DMS 273 (cell line): ENCODE results near the gene DCAF15.
"Not testable (repeated sequence)": the region's sequence is repeated elsewhere in the genome, so short reads cannot be mapped to it uniquely, and the experiment has no call there.

Experiments used
- DNase-seq: peaks from one replicate; lab custom pipeline; 2025; ENCODE audit not compliant: unreplicated experiment; lab: John Stamatoyannopoulos, UW

DCAF15 gene, protein sequence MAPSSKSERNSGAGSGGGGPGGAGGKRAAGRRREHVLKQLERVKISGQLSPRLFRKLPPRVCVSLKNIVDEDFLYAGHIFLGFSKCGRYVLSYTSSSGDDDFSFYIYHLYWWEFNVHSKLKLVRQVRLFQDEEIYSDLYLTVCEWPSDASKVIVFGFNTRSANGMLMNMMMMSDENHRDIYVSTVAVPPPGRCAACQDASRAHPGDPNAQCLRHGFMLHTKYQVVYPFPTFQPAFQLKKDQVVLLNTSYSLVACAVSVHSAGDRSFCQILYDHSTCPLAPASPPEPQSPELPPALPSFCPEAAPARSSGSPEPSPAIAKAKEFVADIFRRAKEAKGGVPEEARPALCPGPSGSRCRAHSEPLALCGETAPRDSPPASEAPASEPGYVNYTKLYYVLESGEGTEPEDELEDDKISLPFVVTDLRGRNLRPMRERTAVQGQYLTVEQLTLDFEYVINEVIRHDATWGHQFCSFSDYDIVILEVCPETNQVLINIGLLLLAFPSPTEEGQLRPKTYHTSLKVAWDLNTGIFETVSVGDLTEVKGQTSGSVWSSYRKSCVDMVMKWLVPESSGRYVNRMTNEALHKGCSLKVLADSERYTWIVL

DNA sequence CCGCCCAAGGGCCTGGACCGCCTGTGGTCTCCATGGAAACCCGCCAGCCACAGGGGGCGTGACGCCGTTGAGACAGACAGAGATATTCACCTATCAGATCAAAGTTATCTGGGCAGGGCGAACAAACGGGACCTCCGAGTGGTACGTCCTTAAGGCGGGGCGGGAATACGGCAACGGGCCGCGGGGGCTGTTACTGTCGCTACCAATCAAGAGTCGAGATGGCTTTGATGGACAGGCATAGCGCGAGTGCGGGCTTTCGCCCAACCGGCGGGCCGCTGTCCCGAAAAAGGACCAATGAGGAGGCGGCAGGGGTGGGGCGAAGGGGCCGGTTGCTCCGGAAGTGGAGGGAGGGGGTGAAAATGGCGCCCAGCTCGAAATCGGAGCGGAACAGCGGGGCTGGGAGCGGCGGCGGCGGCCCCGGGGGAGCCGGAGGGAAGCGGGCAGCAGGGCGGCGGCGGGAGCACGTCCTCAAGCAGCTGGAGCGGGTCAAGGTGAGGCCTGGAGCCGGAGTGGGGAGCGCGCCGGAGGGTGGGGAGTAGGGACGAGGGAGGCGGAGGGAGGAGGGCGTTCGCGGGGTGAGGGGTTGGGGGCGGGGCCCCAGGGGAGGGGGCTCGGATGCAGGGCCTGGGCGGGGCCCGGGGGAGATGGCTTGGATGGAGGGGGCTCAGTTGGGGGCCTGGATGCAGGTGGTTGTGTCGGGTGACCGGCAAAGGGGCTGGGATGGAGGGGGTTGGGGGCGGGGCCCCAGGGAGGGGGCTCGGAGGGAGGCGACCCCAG, at the start of gene DCAF15:
Gene DCAF15, plus strand, starts transcription at position 356 of the 777 bp plus-strand sequence. Its CDS starts 4 bp downstream, at position 360.
- peak; percentile 100 for DNase-seq

DNA sequence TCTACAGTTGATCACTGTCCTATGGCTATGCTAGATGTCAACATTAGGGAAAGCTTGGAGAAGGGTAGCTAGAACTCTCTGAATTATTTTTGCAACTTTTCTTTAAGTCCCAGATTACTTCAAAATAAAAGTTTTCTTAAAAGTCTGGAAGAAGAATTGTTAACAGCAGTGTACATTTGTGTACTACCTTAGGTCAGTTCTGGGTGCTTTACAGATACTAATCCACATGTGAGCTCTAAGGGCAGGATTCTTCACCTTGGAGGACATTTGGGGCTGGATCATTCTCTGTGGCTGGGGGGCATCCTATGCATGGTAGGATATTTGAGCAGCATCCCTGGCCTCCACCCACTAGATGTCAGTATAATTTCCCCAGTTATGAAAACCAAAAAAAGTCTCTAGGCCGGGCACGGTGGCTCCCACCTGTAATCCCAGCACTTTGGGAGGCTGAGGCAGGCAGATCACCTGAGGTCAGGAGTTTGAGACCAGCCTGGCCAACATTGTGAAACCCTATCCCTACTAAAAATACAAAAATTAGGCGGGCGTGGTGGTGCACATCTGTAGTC, 49.2 kb upstream of the DCAF15 start:
- DNase-seq = peak; percentile 39

DNA sequence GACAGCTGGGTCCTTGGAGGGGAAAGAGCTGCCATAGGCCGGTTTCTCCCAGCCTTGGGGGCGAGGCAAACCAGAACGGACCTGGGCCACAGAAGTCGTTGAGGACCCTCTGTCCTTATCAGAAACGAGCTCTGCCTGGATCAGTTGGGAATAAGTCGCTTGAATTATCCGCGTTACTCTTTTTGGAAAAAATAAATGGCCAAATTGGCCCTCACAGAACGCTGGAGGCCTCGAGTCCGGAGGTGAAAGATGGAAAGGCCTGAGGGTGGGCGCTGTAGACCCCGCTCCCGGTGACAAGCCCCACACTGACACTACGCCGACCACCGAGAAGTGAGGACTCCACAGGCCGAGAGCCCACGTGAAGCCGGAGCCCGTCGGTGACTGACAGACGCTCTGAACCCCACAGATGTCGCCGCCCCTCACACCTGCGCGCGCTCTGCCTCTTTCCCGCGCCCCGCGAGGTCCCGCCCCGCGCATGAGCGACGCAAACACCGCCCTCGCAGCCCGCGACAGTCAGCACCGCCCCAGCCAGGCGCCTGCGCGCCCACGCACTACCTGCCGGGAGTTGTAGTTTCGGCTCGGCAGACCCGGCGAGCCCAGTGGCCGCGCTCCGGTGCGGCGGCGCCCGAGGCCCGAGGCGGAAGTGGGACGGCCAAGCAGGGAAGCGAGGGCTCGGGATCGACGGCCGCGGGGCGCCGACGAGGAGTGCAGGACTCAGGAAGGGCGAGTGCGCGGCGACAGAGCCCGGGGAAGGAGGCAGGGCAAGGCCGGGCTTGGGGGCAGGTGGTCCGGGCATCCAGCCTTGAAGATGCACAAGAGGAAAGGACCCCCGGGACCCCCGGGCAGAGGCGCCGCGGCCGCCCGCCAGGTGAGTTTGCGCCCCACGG, 46.4 kb upstream of the DCAF15 start, which contains the start of the genes BRME1 and CC2D1A:
Gene BRME1, minus strand, starts transcription at position 484 of the 887 bp plus-strand sequence. CDS start 1,225 bp downstream, outside the sequence.
Gene CC2D1A, plus strand, starts transcription at position 568 of the 887 bp plus-strand sequence. Its CDS starts 241 bp downstream, at position 809.
- peak; percentile 96 for DNase-seq

DNA sequence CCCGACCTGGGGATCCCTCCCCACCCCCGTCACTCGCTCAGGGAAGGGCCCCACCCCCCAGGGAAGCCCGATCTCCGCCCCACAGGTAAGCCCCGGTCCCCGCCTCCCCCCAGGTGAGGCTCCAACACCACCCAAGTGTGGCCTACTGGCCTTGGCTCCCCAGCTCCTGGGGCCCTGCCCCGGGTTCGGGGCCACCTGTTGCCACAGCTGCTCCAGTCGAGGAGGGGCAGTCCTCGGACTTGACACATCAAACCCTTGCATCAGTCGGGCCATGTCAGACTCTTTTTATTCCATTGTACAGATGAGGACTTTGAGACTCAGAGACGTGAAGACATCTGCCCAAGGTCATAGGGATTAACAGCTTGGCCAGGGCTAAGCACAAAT, 45.8 kb upstream of the DCAF15 start:
- peak; percentile 45 for DNase-seq

DNA sequence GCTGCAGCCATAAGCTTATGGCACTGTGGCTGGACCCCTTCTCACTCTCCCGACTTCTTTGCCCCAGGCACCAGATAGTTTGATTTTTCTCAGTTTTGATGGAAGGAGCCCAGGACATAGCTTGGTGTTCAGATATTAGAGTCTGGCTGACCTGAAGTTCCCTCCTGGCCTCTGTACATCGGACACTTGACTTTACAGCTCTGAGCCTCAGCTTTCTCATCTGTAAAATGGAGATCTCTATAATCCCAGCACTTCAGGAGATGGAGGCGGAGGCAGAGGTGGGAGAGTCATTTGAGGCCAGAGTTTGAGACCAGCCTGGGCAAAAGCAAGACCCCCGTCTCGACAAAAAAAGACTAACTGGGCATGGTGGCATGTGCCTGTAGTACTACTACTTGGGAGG, 45.4 kb upstream of the DCAF15 start:
- DNase-seq = no peak

DNA sequence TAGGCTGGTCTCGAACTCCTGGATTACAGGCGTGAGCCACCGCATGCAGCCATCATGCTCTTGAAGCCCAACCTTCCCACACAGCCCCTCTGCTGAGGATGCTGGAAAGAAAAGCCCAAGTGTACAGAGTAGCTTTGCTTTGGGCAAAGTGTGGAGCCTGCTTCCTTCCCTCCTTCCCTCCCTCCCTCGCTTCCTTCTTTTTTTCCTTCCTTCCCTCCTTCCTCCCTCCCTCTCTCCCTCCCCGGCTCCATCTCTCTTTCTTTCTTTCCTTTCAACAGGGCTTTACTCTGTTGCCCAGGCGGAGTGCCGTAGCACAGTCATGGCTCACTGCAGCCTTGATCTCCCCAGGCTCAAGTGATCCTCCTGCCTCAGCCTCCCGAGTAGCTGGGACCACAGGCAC, 43.6 kb upstream of the DCAF15 start:
- no peak for DNase-seq

DNA sequence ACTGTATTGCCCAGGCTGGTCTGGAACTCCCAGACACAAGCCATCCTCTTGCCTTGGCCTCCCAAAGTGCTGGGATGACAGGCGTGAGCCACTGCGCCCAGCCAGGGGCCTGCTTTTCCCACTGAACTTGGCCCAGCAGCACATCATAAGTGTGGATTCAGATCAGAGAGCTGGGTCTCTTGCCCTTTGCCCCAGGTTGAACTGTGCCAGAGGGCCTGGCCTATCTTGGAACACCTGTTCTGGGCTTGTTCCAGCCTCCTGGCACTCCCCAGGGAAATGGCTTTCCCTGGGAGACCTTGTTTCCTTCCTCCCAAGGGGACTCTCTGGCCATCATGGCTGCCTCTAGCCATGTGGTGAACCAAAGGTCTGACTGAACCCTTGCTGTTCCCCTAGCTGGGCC, 42.9 kb upstream of the DCAF15 start:
- DNase-seq = no peak

DNA sequence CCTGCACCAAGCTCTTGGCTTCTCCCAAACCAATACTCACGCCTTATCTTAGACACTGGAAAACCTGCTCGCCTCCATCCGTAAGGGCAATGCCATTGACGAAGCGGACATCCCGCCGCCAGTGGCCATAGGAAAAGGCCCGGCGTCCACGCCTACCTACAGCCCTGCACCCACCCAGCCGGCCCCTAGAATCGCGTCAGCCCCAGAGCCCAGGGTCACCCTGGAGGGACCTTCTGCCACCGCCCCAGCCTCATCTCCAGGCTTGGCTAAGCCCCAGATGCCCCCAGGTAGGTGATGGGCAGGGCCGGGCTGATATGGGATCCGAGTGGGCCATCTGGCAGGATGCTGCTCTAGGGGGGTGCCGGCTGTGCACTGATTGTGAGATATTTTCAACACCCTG, 39.0 kb upstream of the DCAF15 start:
- no peak for DNase-seq

DNA sequence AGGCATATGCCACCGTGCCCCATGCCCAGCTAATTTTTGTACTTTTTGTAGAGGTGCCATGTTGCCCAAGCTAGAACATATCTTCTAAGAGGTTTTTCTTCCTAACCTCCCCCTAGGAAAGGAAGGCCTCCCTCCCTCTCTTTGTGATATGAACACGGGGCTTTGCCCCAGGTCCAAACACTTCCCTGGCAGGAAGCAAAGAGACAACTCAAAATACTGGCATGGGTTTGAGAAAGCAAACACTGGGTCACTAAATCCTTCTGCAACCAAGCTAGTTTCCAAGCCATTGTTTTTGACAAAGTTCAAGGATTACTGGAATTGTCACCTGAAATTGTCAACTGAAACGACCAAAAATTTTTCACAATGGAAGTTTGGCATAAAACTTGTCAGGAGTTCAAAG, 37.5 kb upstream of the DCAF15 start:
- no peak for DNase-seq

DNA sequence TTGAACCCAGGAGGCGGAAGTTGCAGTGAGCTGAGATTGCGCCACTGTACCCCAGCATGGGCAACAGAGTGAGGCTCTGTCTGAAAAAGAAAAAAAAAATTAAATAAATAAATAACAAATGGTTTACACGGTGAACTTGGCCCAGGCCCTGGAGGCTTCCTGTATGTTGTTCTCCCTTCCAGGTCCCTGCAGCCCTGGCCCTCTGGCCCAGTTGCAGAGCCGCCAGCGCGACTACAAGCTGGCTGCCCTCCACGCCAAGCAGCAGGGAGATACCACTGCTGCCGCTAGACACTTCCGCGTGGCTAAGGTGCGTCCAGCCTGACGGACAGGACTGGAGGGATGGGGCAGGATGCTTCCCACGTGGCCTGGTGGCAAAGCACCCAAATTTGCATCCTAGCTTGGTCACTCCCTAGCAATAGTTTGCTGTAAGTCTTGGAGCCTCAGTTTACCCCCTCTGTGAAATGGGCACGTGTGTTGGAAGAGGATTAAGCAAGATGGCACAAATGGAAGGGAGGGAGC, 34.4 kb upstream of the DCAF15 start:
- DNase-seq = no peak

DNA sequence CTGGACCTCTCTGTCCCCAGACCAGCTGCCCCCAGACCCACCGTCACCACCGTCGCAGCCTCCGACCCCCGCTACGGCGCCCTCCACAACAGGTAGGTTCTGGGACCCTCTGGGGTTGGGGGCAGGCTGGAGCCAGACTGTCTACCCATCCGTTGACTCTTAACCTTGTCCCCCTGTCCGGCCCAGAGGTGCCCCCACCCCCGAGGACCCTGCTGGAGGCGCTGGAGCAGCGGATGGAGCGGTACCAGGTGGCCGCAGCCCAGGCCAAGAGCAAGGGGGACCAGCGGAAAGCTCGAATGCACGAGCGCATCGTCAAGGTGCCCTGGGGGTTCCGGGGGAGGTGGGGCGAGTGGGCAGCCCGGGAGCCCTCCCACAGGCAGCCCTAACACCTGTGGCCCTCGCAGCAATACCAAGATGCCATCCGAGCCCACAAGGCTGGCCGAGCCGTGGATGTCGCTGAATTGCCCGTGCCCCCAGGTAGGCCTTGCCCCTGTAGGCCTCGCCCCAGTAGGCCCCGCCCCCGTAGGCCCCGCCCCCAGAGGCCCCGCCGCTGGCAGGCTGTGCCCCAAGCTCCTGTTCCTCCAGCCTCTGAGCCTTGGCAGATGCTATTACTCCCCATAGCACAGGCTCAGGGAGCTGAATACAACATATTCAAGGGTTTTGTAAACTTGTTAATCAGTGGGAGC, 33.4 kb upstream of the DCAF15 start:
- no peak for DNase-seq

DNA sequence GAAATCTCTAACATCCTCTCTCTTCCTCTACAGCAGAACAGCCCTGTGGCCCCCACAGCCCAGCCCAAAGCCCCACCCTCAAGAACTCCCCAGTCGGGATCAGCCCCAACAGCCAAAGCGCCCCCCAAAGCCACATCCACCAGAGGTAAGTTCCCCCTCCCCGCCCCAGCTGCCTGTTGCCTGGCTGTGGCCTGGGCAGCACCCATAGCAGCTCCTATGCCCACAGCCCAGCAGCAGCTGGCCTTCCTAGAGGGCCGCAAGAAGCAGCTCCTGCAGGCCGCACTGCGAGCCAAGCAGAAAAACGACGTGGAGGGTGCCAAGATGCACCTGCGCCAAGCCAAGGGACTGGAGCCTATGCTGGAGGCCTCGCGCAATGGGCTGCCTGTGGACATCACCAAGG, 31.8 kb upstream of the DCAF15 start:
- DNase-seq = no peak

DNA sequence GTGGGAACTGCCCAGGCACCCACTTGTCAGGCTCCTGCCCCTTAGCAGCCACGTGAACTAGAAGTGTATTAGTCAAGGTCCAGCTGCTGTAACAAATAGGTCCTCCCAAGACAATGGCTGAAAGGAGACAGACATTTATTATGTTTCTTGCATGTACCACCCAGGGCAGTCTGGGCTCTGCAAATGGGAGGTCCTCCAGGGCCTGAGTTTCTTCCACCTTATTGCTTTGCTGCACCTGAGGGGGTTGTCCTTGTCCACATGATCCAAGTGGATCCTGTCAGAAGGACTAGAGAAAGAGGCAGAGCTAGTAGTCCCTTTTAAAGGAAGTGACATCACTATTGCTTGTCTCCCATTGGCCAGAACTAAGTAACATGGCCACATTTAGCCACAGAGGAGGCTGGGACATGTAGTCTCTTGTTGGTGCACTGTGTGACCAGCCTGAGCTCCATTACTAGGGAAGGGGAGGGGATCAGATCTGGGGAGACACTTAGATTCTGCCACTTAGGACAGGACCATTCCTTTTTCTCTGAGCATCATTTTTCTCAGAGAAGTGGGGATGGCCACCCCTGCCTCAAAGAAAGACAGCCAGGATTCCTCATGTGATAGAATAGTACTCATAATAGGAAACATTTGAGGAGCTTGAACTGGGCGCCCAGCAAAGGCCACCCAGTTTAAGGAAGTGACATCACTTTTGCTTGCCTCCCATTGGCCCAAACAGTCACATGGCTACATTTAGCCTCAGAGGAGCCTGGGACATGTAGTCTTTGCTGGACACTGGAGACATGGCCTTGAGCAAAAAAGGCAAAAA, 31.2 kb upstream of the DCAF15 start:
- peak; percentile 80 for DNase-seq

DNA sequence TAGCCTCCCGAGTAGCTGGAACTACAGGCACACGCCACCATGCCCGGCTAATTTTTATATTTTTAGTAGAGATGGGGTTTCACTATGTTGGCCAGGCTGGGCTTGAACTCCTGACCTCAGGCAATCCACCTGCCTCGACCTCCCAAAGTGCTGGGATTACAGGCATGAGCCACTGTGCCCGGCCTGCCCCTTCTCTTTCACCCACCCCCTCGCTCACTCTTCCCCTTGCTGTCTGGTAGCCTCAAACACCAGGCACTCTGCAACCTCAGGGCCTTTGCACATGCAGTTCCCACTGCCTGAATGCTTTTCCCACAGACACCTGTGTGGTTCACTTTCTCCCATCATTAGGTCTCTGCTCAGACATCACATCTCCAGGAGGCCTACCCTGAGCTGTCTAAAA, 30.2 kb upstream of the DCAF15 start:
- not testable (repeated sequence) for DNase-seq

DNA sequence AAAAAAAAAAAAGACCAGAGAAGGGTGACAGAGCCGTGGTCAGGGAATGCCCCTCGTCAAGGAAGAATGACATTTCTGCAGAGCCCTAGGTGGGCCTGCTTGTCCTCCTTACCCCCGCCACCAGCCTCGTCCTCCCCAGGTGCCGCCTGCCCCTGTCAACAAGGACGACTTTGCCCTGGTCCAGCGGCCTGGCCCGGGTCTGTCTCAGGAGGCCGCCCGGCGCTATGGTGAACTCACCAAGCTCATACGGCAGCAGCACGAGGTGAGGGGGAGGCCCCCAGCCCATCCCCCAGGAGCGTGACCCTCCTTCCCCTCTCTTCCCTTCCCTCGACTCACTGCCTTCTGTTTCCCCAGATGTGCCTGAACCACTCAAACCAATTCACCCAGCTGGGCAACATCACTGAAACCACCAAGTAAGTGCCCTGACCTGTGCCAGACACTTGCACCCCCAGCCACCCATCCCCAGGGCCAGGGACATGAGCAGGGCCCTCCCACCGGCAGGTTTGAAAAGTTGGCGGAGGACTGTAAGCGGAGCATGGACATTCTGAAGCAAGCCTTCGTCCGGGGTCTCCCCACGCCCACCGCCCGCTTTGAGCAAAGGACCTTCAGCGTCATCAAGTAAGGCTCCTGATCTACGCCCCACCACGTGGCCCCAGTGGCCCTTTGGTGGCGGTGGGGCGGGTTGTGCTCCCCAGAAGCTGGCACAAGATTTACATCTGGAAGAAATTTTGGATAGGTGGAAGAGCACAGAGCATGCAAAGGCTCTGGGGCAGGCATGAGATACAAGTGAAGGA, 28.9 kb upstream of the DCAF15 start:
- DNase-seq = no peak

DNA sequence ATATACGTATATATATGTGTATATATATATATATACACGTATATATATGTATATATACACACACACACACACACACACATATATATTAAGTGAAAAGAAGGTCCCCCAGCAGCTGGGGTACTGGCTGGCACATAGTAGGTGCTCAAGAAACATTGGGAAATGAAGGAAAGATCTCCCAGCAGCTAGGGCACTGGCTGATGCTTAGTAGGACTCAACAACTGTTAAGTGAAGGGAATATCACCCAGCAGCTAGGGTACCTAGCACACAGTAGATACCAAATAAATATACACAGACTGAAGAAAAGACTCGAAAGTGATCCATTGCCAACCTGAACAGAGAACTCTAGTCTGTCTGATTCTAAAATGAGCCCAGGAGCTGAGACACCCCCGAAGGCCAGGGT, 26.3 kb upstream of the DCAF15 start:
- no peak for DNase-seq

DNA sequence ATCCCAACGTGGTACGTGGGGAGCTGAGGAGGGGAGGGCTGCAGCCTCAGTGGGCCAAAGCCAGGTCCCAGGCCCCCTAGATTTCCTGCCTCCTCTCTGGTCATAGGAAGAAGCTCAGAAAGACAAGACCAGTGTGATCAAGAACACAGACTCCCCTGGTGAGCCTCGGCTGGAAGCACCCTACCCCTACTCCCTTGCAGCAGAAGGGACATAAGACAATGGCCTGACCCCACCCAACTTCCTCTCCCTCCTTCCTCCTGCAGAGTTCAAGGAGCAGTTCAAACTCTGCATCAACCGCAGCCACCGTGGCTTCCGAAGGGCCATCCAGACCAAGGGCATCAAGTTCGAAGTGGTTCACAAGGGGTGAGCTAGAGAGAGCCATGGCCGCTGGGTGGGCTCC, 25.6 kb upstream of the DCAF15 start:
- DNase-seq = no peak

DNA sequence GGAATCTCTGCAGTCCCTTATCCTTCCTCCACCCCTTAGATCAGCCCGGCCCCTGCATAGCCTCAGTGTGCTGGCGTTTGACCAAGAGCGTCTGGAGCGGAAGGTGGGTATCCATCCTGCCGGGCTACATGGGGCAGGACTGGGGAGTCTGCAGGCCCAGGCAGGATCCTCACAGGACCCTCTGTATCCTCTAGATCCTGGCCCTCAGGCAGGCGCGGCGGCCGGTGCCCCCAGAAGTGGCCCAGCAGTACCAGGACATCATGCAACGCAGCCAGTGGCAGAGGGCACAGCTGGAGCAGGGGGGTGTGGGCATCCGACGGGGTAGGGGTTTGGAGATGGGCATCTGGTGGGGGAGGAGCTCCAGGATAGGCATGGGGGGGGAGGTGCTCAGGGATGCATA, 23.0 kb upstream of the DCAF15 start:
- peak; percentile 70 for DNase-seq
